Measurements from ENCODE around the gene FOXD1.

The FOXD1 gene

GRCh38 chr5:73438645-73439470 lies 9.7 kb downstream of the FOXD1 start:
- no peak for DNase-seq (ENCODE audit: low read depth)
- no peak overlapping the region for H3K4me3 ChIP-seq (ENCODE audit: low read length)
- TF ChIP-seq CTCF (conservative IDR thresholded peaks at IDR 0.05; ENCODE audit: low read length), result no peak

- peak overlapping the region; percentile 61 for H3K4me3 ChIP-seq (ENCODE audit: low read length)
- DNase-seq (ENCODE audit: low read depth), result no peak
- no peak for TF ChIP-seq CTCF (conservative IDR thresholded peaks at IDR 0.05; ENCODE audit: low read length)
These were observed 10.6 kb downstream of the FOXD1 start for GRCh38 chr5:73437777-73438644.

GRCh38 chr5:73437101-73437776 lies 11.3 kb downstream of the FOXD1 start:
- peak; percentile 80 for DNase-seq (ENCODE audit: low read depth)
- H3K4me3 ChIP-seq (ENCODE audit: low read length), result peak overlapping the region; percentile 61

GRCh38 chr5:73436535-73437100 lies 12.0 kb downstream of the FOXD1 start:
- TF ChIP-seq CTCF (conservative IDR thresholded peaks at IDR 0.05; ENCODE audit: low read length), result no peak
- peak overlapping the region; percentile 61 for H3K4me3 ChIP-seq (ENCODE audit: low read length)
- DNase-seq (ENCODE audit: low read depth), result peak; percentile 62

More at GRCh38 chr5:73437101-73437776, 11.3 kb downstream of the FOXD1 start:
- TF ChIP-seq CTCF (conservative IDR thresholded peaks at IDR 0.05; ENCODE audit: low read length), result peak; percentile 50

GRCh38 chr5:73435759-73436534 lies 12.6 kb downstream of the FOXD1 start:
- no peak for TF ChIP-seq CTCF (conservative IDR thresholded peaks at IDR 0.05; ENCODE audit: low read length)
- peak overlapping the region; percentile 61 for H3K4me3 ChIP-seq (ENCODE audit: low read length)
- peak; percentile 78 for DNase-seq (ENCODE audit: low read depth)

GRCh38 chr5:73434907-73435306 lies 13.7 kb downstream of the FOXD1 start:
- DNase-seq (ENCODE audit: low read depth), result no peak
- H3K4me3 ChIP-seq (ENCODE audit: low read length), result no peak overlapping the region
- TF ChIP-seq CTCF (conservative IDR thresholded peaks at IDR 0.05; ENCODE audit: low read length), result no peak
